Measurements from ENCODE around the gene PBX4.

Gene PBX4

GRCh38 chr19:19588546-19588945 lies 29.9 kb downstream of the PBX4 start (continued):
- no peak for TF ChIP-seq ZNF544 (tag by site-specific recombination; IDR thresholded peaks at IDR 0.05)
- no peak for TF ChIP-seq ZBTB48 (tag by site-specific recombination; IDR thresholded peaks at IDR 0.05)
- no peak for TF ChIP-seq PRDM1 (tag by site-specific recombination; IDR thresholded peaks at IDR 0.05)
- no peak for TF ChIP-seq ZNF350 (tag by site-specific recombination; IDR thresholded peaks at IDR 0.05)
- TF ChIP-seq INSM2 (tag by site-specific recombination; IDR thresholded peaks at IDR 0.05): no peak
- TF ChIP-seq ZNF391 (tag by site-specific recombination; IDR thresholded peaks at IDR 0.05; ENCODE audit: borderline replicate concordance, low read depth): no peak
- TF ChIP-seq ZSCAN16 (tag by site-specific recombination; IDR thresholded peaks at IDR 0.05): no peak
- TF ChIP-seq ZNF488 (tag by site-specific recombination; IDR thresholded peaks at IDR 0.05): no peak
- no peak for TF ChIP-seq ZNF677 (tag by site-specific recombination; IDR thresholded peaks at IDR 0.05)
- TF ChIP-seq ZBTB10 (tag by site-specific recombination; IDR thresholded peaks at IDR 0.05): no peak
- no peak for TF ChIP-seq ZNF112 (tag by site-specific recombination; IDR thresholded peaks at IDR 0.05)
- TF ChIP-seq ZNF404 (tag by site-specific recombination; IDR thresholded peaks at IDR 0.05): no peak

GRCh38 chr19:19587771-19588170 lies 30.7 kb downstream of the PBX4 start:
- H3K27ac ChIP-seq (ENCODE audit: extremely low read depth, low read depth, low read length): no peak overlapping the region
- POLR2A ChIA-PET: no interaction called here
- H3K4me1 ChIP-seq (ENCODE audit: control insufficient read depth, insufficient read depth, low read length): 0 out of 2 replicates have a peak, but pooled peaks cover 3% of the 10 kb centered on the region
- no peaks in the 10 kb centered on the region for H3K36me3 ChIP-seq (ENCODE audit: control insufficient read depth in 2 of 2, insufficient read depth in 1 of 2, low read length in 2 of 2)
- CTCF ChIA-PET: no interaction called here
- no peak overlapping the region for H3K4me3 ChIP-seq (ENCODE audit: low read depth, low read length)
- H3K9me3 ChIP-seq (ENCODE audit: control insufficient read depth, insufficient read depth, low read depth, low read length): no peaks in the 10 kb centered on the region
- no peak for TF ChIP-seq ZIC2 (tag by site-specific recombination; IDR thresholded peaks at IDR 0.05)
- no peak for TF ChIP-seq ZNF266 (tag by site-specific recombination; IDR thresholded peaks at IDR 0.05; ENCODE audit: low read depth)
- TF ChIP-seq PATZ1 (tag by site-specific recombination; IDR thresholded peaks at IDR 0.05): no peak
- no peak for TF ChIP-seq ZSCAN23 (tag by site-specific recombination; IDR thresholded peaks at IDR 0.05)
- no peak for TF ChIP-seq ZNF148 (tag by site-specific recombination; IDR thresholded peaks at IDR 0.05; ENCODE audit: borderline replicate concordance)
- no peak for TF ChIP-seq ZNF2 (tag by site-specific recombination; IDR thresholded peaks at IDR 0.05)
- no peak for TF ChIP-seq ZNF426 (tag by site-specific recombination; IDR thresholded peaks at IDR 0.05)
- TF ChIP-seq ZFHX2 (tag by site-specific recombination; conservative IDR thresholded peaks at IDR 0.05): no peak
- TF ChIP-seq ZNF513 (tag by site-specific recombination; IDR thresholded peaks at IDR 0.05): no peak
- TF ChIP-seq ZNF175 (tag by site-specific recombination; IDR thresholded peaks at IDR 0.05): no peak
- no peak for TF ChIP-seq ELK4 (IDR thresholded peaks at IDR 0.05; ENCODE audit: borderline replicate concordance, low read depth, low read length)
- no peak for TF ChIP-seq PBX3 (CRISPR knock-in tag; IDR thresholded peaks at IDR 0.05)
